ENCODE results near the gene TBC1D5. TPM values are rescaled to one million over a fixed set of nuclear protein-coding genes. Genes with fewer than 3 reads are reported as not detected.

The TBC1D5 gene
- total and polyA plus RNA-seq, 10 donors, result 6.4 to 140 (median 97.1) TPM

GRCh38 chr3:17580901-17581300 lies 161.5 kb downstream of the TBC1D5 start:
- 77 to 87% (median 84%) methylated on average over 4 of the region's 4 CpGs for WGBS, 5 donors

GRCh38 chr3:17579289-17580031 lies 163.0 kb downstream of the TBC1D5 start:
- H3K4me1 ChIP-seq, result peaks cover 12 to 43% (median 25%) of the 10 kb centered on the region in 6 donors
- H3K36me3 ChIP-seq, result peaks cover 0 to 7% (median 0%) of the 10 kb centered on the region in 6 donors
- 61 to 75% (median 71%) methylated on average over 3 of the region's 3 CpGs for WGBS, 5 donors
- intact Hi-C loops (cut with DNase I; ENCODE audit: low total_unique reads), result no loop called here
- H3K4me3 ChIP-seq, result no peak overlapping the region
- TF ChIP-seq POLR2AphosphoS5 (IDR thresholded peaks at IDR 0.05) (no peak), CTCF (IDR thresholded peaks at IDR 0.05 in 8 of 11, conservative IDR thresholded peaks at IDR 0.05 in 3 of 11) (no peak), POLR2A (IDR thresholded peaks at IDR 0.05) (no peak)
- DNase-seq, result no peak
- no peaks in the 10 kb centered on the region for H3K9me3 ChIP-seq
- peak overlapping the region in 1 of 8 donors; percentile 22 for H3K27ac ChIP-seq
- no peaks in the 10 kb centered on the region for H3K27me3 ChIP-seq (replicated peaks in 1 of 7)

More at GRCh38 chr3:17580901-17581300, 161.5 kb downstream of the TBC1D5 start:
- H3K27me3 ChIP-seq (replicated peaks in 1 of 7), result no peaks in the 10 kb centered on the region
- H3K36me3 ChIP-seq, result peaks cover 0 to 7% (median 0%) of the 10 kb centered on the region in 6 donors
- no peaks in the 10 kb centered on the region for H3K9me3 ChIP-seq
- intact Hi-C loops (cut with DNase I; ENCODE audit: low total_unique reads), result no loop called here
- H3K27ac ChIP-seq, result no peak overlapping the region
- H3K4me3 ChIP-seq, result no peak overlapping the region
- no peak for TF ChIP-seq POLR2AphosphoS5 (IDR thresholded peaks at IDR 0.05)
- TF ChIP-seq CTCF (IDR thresholded peaks at IDR 0.05 in 8 of 11, conservative IDR thresholded peaks at IDR 0.05 in 3 of 11), result no peak
- TF ChIP-seq POLR2A (IDR thresholded peaks at IDR 0.05), result no peak
- peaks cover 12 to 49% (median 25%) of the 10 kb centered on the region in 6 donors for H3K4me1 ChIP-seq
- DNase-seq, result no peak

GRCh38 chr3:17577796-17578520 lies 164.5 kb downstream of the TBC1D5 start:
- Histone ChIP-seq H3K27me3 (replicated peaks in 1 of 7) (no peaks in the 10 kb centered on the region), H3K4me3 (no peak overlapping the region), H3K9me3 (no peaks in the 10 kb centered on the region), H3K36me3 (no peaks in the 10 kb centered on the region), H3K4me1 (peaks cover 12 to 48% (median 32%) of the 10 kb centered on the region in 6 donors), H3K27ac (no peak overlapping the region)
- intact Hi-C loops (cut with DNase I; ENCODE audit: low total_unique reads), result no loop called here
- no peak for DNase-seq
- TF ChIP-seq POLR2AphosphoS5 (IDR thresholded peaks at IDR 0.05) (no peak), POLR2A (IDR thresholded peaks at IDR 0.05) (no peak), CTCF (IDR thresholded peaks at IDR 0.05 in 8 of 11, conservative IDR thresholded peaks at IDR 0.05 in 3 of 11) (no peak)
- 69 to 86% (median 74%) methylated on average over 4 of the region's 4 CpGs for WGBS, 5 donors

- WGBS, 5 donors, result 52 to 68% (median 61%) methylated on average over 1 of the region's 1 CpG
- Histone ChIP-seq H3K4me1 (peaks cover 0 to 21% (median 14%) of the 10 kb centered on the region in 6 donors), H3K9me3 (no peaks in the 10 kb centered on the region), H3K27me3 (replicated peaks in 1 of 7) (no peaks in the 10 kb centered on the region), H3K4me3 (no peak overlapping the region), H3K27ac (no peak overlapping the region), H3K36me3 (no peaks in the 10 kb centered on the region)
- no peak for DNase-seq
- TF ChIP-seq CTCF (IDR thresholded peaks at IDR 0.05 in 8 of 11, conservative IDR thresholded peaks at IDR 0.05 in 3 of 11) (no peak), POLR2A (IDR thresholded peaks at IDR 0.05) (no peak), POLR2AphosphoS5 (IDR thresholded peaks at IDR 0.05) (no peak)
- intact Hi-C loops (cut with DNase I; ENCODE audit: low total_unique reads), result no loop called here
These were observed 169.0 kb downstream of the TBC1D5 start for GRCh38 chr3:17573396-17573795.
